ENCODE measurements around the gene PNP. TPM values are rescaled to one million over a fixed set of nuclear protein-coding genes. Genes with fewer than 3 reads are reported as not detected.

The PNP gene
- total and polyA plus RNA-seq, 2 of the 8 experiments (the other 6 are each of a cell fraction or from before 2014, with no cell fraction given) = 108 to 130 TPM

DNA sequence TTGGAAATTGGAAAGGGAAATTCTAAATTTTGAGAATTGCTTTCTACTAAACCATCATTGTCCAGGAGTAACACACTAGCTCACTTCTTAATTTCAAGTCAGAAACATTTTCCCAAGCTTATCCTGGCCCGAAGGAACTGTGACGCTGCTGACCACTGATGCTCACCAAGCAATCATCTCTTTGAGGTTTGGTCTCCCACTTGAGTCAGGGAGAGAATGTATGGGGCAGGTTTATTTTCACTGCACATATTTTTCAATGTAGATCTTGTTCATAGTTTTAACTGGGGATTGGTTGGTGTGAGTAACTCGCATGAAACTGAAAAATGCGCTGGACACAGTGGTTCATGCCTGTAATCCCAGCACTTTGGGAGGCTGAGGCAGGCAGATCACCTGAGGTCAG, 23.3 kb downstream of the PNP start:
- no peak overlapping the region for H4K8ac ChIP-seq (ENCODE audit: extremely low read depth, insufficient read depth, low read length)
- CTCF ChIA-PET (ENCODE audit: partially characterized antibody) = interaction anchor here (1.2 to 1.9 kb wide), 5 partner anchors 12 to 116 kb away, joined by 3 to 7 read pairs (median 4); no protein-coding TSS in a partner anchor
- H4K5ac ChIP-seq (ENCODE audit: insufficient read length, low read depth, low read length) = no peak overlapping the region
- DNase-seq (ENCODE audit: low read depth in 1 of 2, low spot score in 2 of 2) (no peak), FAIRE-seq (no peak)
- 96% methylated on average over 4 of the region's 4 CpGs; no CpG with 5 or more reads in 1 of the 2 experiments for WGBS, 2 experiments (ENCODE audit: extremely low coverage in 1 of 2, insufficient coverage in 1 of 2, insufficient read length in 1 of 2, insufficient replicate concordance in 2 of 2, low coverage in 1 of 2, low lambda C conversion rate in 2 of 2, missing lambda C conversion rate in 1 of 2)
- H2BK12ac ChIP-seq (ENCODE audit: low read depth, low read length) = no peak overlapping the region
- no peak overlapping the region for H3K18ac ChIP-seq (ENCODE audit: extremely low read depth, low read length)
- H3K56ac ChIP-seq (replicated peaks; ENCODE audit: insufficient read length, low read depth, low read length) = no peak overlapping the region
- no peak overlapping the region for H4K91ac ChIP-seq (replicated peaks; ENCODE audit: insufficient read length, low read length)
- no peak overlapping the region for H3K14ac ChIP-seq (ENCODE audit: insufficient read length)
- no peaks in the 10 kb centered on the region for H3K36me3 ChIP-seq (ENCODE audit: control insufficient read depth in 2 of 4, insufficient read depth in 4 of 4, low read length in 3 of 4)
- H3K23me2 ChIP-seq (ENCODE audit: low read depth, low read length) = peaks cover 2% of the 10 kb centered on the region; the same call in 1 of the 2 replicates
- no peak overlapping the region for H3K4ac ChIP-seq (replicated peaks; ENCODE audit: insufficient read length, low read depth, low read length)
- no peaks in the 10 kb centered on the region for H3K79me1 ChIP-seq (ENCODE audit: low read depth, low read length)
- POLR2A ChIA-PET (ENCODE audit: partially characterized antibody) = no interaction called here
- no peaks in the 10 kb centered on the region for H3K79me2 ChIP-seq (ENCODE audit: control insufficient read depth in 1 of 2, insufficient read depth in 2 of 2, low read length in 2 of 2)
- no peak overlapping the region for H3K4me3 ChIP-seq (ENCODE audit: extremely low read depth in 1 of 4, insufficient read depth in 2 of 4, low read depth in 3 of 4, low read length in 4 of 4)
- H2BK15ac ChIP-seq (ENCODE audit: low read length) = no peak overlapping the region
- no peak overlapping the region for H3K4me2 ChIP-seq (ENCODE audit: insufficient read depth in 1 of 2, low read depth in 2 of 2, low read length in 2 of 2)
- no peak overlapping the region for H2AK5ac ChIP-seq (ENCODE audit: low read depth, low read length)
- H3K27ac ChIP-seq (ENCODE audit: low read depth, low read length) = no peak overlapping the region
- H2BK20ac ChIP-seq (ENCODE audit: low read length) = no peak overlapping the region
- H4K20me1 ChIP-seq (replicated peaks in 1 of 2; ENCODE audit: control insufficient read depth in 1 of 2, insufficient read depth in 2 of 2, low read length in 2 of 2) = no peaks in the 10 kb centered on the region
- no peaks in the 10 kb centered on the region for H3K27me3 ChIP-seq (replicated peaks in 1 of 4; ENCODE audit: control insufficient read depth in 3 of 4, extremely low read depth in 1 of 4, insufficient read depth in 3 of 4, low read length in 3 of 4)
- no peak overlapping the region for H2BK5ac ChIP-seq (ENCODE audit: low read depth, low read length)
- peaks cover 0 to 5% of the 10 kb centered on the region in 2 experiments; a peak in 2 of 4 replicates for H3K9me3 ChIP-seq (ENCODE audit: insufficient read depth in 2 of 2, low read depth in 1 of 2, low read length in 1 of 2)
- H2AFZ ChIP-seq (ENCODE audit: low read length) = no peak overlapping the region
- peaks cover 0 to 4% (median 2%) of the 10 kb centered on the region in 4 experiments; a peak in 1 of 7 replicates for H3K4me1 ChIP-seq (replicated peaks in 1 of 4; ENCODE audit: control insufficient read depth in 3 of 4, insufficient read depth in 4 of 4, low read length in 3 of 4)
- H3K9ac ChIP-seq (replicated peaks in 1 of 4; ENCODE audit: extremely low read depth in 1 of 4, low read depth in 3 of 4, low read length in 3 of 4) = no peak overlapping the region
- no peak overlapping the region for H2BK120ac ChIP-seq (replicated peaks; ENCODE audit: low read depth, low read length)
- H3K23ac ChIP-seq (ENCODE audit: insufficient read length) = no peak overlapping the region
- TF ChIP-seq GABPA (IDR thresholded peaks at IDR 0.05; ENCODE audit: borderline replicate concordance, insufficient read depth, low read length) (no peak), BRCA1 (IDR thresholded peaks at IDR 0.05; ENCODE audit: low read depth, low read length) (no peak), RAD21 (IDR thresholded peaks at IDR 0.05 in 1 of 2, conservative IDR thresholded peaks at IDR 0.05 in 1 of 2; ENCODE audit: low read depth in 2 of 2, low read length in 2 of 2) (no peak), ZNF274 (IDR thresholded peaks at IDR 0.05; ENCODE audit: borderline replicate concordance, extremely low read depth, low read length) (no peak), NANOG (IDR thresholded peaks at IDR 0.05; ENCODE audit: insufficient read depth, low read depth, low read length, poor library complexity, severe bottlenecking) (no peak), NRF1 (IDR thresholded peaks at IDR 0.05; ENCODE audit: low read depth, low read length) (no peak), JUN (IDR thresholded peaks at IDR 0.05; ENCODE audit: low read depth, low read length) (no peak), KDM1A (IDR thresholded peaks at IDR 0.05; ENCODE audit: borderline replicate concordance, low read length) (no peak), PHF8 (conservative IDR thresholded peaks at IDR 0.05; ENCODE audit: low read depth, low read length) (no peak), SRF (IDR thresholded peaks at IDR 0.05; ENCODE audit: low read depth, low read length) (no peak), SP4 (IDR thresholded peaks at IDR 0.05; ENCODE audit: low read length) (no peak)
- TF ChIP-seq, protein P1, sequence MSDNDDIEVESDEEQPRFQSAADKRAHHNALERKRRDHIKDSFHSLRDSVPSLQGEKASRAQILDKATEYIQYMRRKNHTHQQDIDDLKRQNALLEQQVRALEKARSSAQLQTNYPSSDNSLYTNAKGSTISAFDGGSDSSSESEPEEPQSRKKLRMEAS (IDR thresholded peaks at IDR 0.05) = no peak
- TF ChIP-seq, protein P2, sequence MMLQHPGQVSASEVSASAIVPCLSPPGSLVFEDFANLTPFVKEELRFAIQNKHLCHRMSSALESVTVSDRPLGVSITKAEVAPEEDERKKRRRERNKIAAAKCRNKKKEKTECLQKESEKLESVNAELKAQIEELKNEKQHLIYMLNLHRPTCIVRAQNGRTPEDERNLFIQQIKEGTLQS (IDR thresholded peaks at IDR 0.05; ENCODE audit: insufficient read depth, low read depth, low read length) = no peak
